GM12878 (cell line): ENCODE results near the gene CCDC66. TPM values are rescaled to one million over a fixed set of nuclear protein-coding genes. Genes with fewer than 3 reads are reported as not detected.

Experiments
- ATAC-seq: fragments of 200-7000 bp; cut with Tn5 transposase; 3 replicates; pipeline ENCODE4 v1.9.1; 2020; ENCODE audit warnings: mild to moderate bottlenecking, moderate library complexity
- BruUV-seq: library from RNA; stranded (reverse); fragments of 400-500 nt; replicated peaks from 2 replicates; lab custom pipeline; 2021; lab: Mats Ljungman, UMichigan
- CTCF ChIA-PET: fragments of 300-600 bp; sonication (Branson Sonifier 250); formaldehyde crosslinking; extraction: SDS; loops from one replicate; lab custom pipeline; 2021; ENCODE audit warnings: inconsistent platforms; lab: Yijun Ruan, JAX
- POLR2A ChIA-PET: fragments of 350-600 bp; formaldehyde crosslinking; extraction: SDS; loops from one replicate; lab custom pipeline; 2021; ENCODE audit warnings: inconsistent platforms; lab: Charles Lee
- RAD21 ChIA-PET: fragments of 300-600 bp; sonication (Branson Sonifier 250); formaldehyde crosslinking; loops from one replicate; lab custom pipeline; 2023; ENCODE audit warnings: antibody characterized with exemption; ENCODE audit not compliant: unreplicated experiment; lab: Charles Lee
- SMC1A ChIA-PET: fragments of 300-600 bp; sonication (Branson Sonifier 250); formaldehyde crosslinking; loops from one replicate; lab custom pipeline; 2023; ENCODE audit not compliant: unreplicated experiment, uncharacterized antibody; lab: Charles Lee
- DNase-seq: peaks from one replicate; pipeline ENCODE4 v3.0.0-alpha.2; 2011; ENCODE audit warnings: low read depth, low spot score
- FAIRE-seq: peaks from 3 replicates; lab custom pipeline; 2011; peaks lifted over from hg19 to GRCh38; lab: Jason Lieb, UNC
- H2AFZ ChIP-seq: 2 replicates; pipeline ENCODE4 v1.6.0; 2011; ENCODE audit warnings: low read depth, low read length, control low read depth; ENCODE audit not compliant: control insufficient read depth
- H3K27ac ChIP-seq: 2 replicates; pipeline ENCODE4 v1.5.1; 2011; ENCODE audit warnings: control low read depth; ENCODE audit not compliant: control insufficient read depth, insufficient read depth
- H3K27me3 ChIP-seq, 2 experiments: replicated peaks in 1 of 2; 2 replicates each; pipeline versions ENCODE4 v1.6.0 to v1.6.1; 2011; ENCODE audit warnings: low read length in 1 of 2; ENCODE audit not compliant: control insufficient read depth in 2 of 2, insufficient read depth in 2 of 2
- H3K36me3 ChIP-seq, 2 experiments: 2 replicates each; pipeline ENCODE4 v1.5.1; 2011; ENCODE audit warnings: low read length in 1 of 2; ENCODE audit not compliant: control insufficient read depth in 2 of 2, insufficient read depth in 2 of 2
- H3K4me1 ChIP-seq: 2 replicates; pipeline ENCODE4 v1.6.1; 2011; ENCODE audit warnings: mild to moderate bottlenecking, low read length, moderate library complexity, mixed read lengths; ENCODE audit not compliant: control insufficient read depth, insufficient read depth
- H3K4me2 ChIP-seq: 2 replicates; pipeline ENCODE4 v1.6.0; 2011; ENCODE audit warnings: control low read depth; ENCODE audit not compliant: control insufficient read depth, insufficient read depth
- H3K4me3 ChIP-seq: fragments of 200-600 bp; sonication (generic); 2 replicates; pipeline ENCODE4 v1.5.1; 2016
- H3K79me2 ChIP-seq: 2 replicates; pipeline ENCODE4 v1.6.0; 2011; ENCODE audit warnings: low read length; ENCODE audit not compliant: control insufficient read depth, insufficient read depth
- H3K9ac ChIP-seq: 2 replicates; pipeline ENCODE4 v1.8.0; 2011; ENCODE audit warnings: low read length, control low read depth, mixed read lengths; ENCODE audit not compliant: control insufficient read depth, insufficient read depth
- H3K9me3 ChIP-seq: replicated peaks from 3 replicates; pipeline ENCODE4 v1.5.1; 2011; ENCODE audit warnings: mild to moderate bottlenecking, low read length; ENCODE audit not compliant: control insufficient read depth, insufficient read depth
- H4K20me1 ChIP-seq: 2 replicates; pipeline ENCODE4 v1.6.0; 2011; ENCODE audit not compliant: control insufficient read depth, insufficient read depth
- ASH2L ChIP-seq: fragments of 300-600, 200-600 bp; sonication (generic); IDR thresholded peaks from 2 replicates; pipeline ENCODE4 v1.6.1; 2017; ENCODE audit warnings: low read depth, mild to moderate bottlenecking, borderline replicate concordance
- CBFB ChIP-seq: IDR thresholded peaks from 2 replicates; pipeline ENCODE4 v1.6.1; 2016; ENCODE audit warnings: antibody characterized with exemption, low read depth
- CBX5 ChIP-seq: sonication (generic); IDR thresholded peaks from 2 replicates; pipeline ENCODE4 v1.6.1; 2016; ENCODE audit warnings: low read depth, moderate library complexity, mild to moderate bottlenecking, inconsistent platforms
- EZH2 ChIP-seq: IDR thresholded peaks from 2 replicates; pipeline ENCODE4 v1.6.1; 2012; ENCODE audit warnings: low read depth, mild to moderate bottlenecking, control low read depth, inconsistent platforms, low read length, borderline replicate concordance; ENCODE audit not compliant: control insufficient read depth
- FOXM1 ChIP-seq: IDR thresholded peaks from 2 replicates; pipeline ENCODE4 v1.6.1; 2012; ENCODE audit warnings: low read depth, mild to moderate bottlenecking, inconsistent platforms, low read length, moderate library complexity
- NBN ChIP-seq: fragments of 450-650 bp; IDR thresholded peaks from 2 replicates; pipeline ENCODE4 v1.6.1; 2016
- NR2C2 ChIP-seq: IDR thresholded peaks from 2 replicates; pipeline ENCODE4 v1.6.1; 2011; ENCODE audit warnings: borderline replicate concordance, low read depth; ENCODE audit not compliant: control insufficient read depth, insufficient read length
- POLR2AphosphoS5 ChIP-seq: IDR thresholded peaks from 2 replicates; pipeline ENCODE4 v1.6.1; 2011; ENCODE audit warnings: mild to moderate bottlenecking, low read length, inconsistent platforms
- STAT3 ChIP-seq: IDR thresholded peaks from 2 replicates; pipeline ENCODE4 v1.6.1; 2011; ENCODE audit warnings: low read depth, low read length, improper control_type of control experiment
- ZSCAN29 ChIP-seq: fragments of 450-650 bp; IDR thresholded peaks from 2 replicates; pipeline ENCODE4 v1.6.1; 2017; ENCODE audit warnings: mild to moderate bottlenecking, moderate library complexity
- WGBS: methylation state at CpG from one replicate; pipeline ENCODE4 v1.1.6; 2016; ENCODE audit warnings: low lambda C conversion rate; ENCODE audit not compliant: insufficient replicate concordance, insufficient coverage; ENCODE audit errors: missing lambda C conversion rate; 5-methylcytosine and 5-hydroxymethylcytosine counted together
- in situ Hi-C: fragments of 300-500 bp; cut with MboI; formaldehyde crosslinking; loops from 9 replicates; pipeline ENCODE4 v1.14.3; 2018; ENCODE audit warnings: mixed read lengths
- intact Hi-C: fragments of 100-400 bp; cut with micrococcal nuclease; formaldehyde crosslinking; loops from one replicate; pipeline ENCODE4 v1.14.2; 2022; ENCODE audit not compliant: unreplicated experiment
- polyA plus RNA-seq, 11 experiments: library from polyadenylated mRNA; depleted of rRNA in 4 of 11; unstranded in 6 of 11; stranded (reverse) in 5 of 11; fragments of >200 nt; fragmentation: Nextera tagmentation in 4 of 11; fragmentation: Illumina TruSeq in 1 of 11; extraction: Ambion mirVana in 4 of 11; extraction: Trizol in 1 of 11; gene quantifications; 1 replicate in 1 of 11; 2 replicates in 10 of 11; pipeline versions ENCODE4 v1.2.1 to v1.2.3, GENCODE V29; 2011 to 2016; ENCODE audit warnings: inconsistent platforms in 2 of 11, missing spikeins in 2 of 11, low read depth in 1 of 11
- total RNA-seq, 4 experiments: library from RNA; depleted of rRNA in 3 of 4; stranded (reverse); fragments of >200 nt in 3 of 4; fragmentation: Illumina TruSeq in 1 of 4; extraction: Trizol in 1 of 4; gene quantifications; 2 replicates each; pipeline versions ENCODE4 v1.2.1 to v1.2.3, GENCODE V29; 2013 to 2021
- TF ChIP-seq, protein P1 (sequence below): fragments of 450-650 bp; IDR thresholded peaks from 2 replicates; pipeline ENCODE4 v1.6.1; 2017; ENCODE audit warnings: mild to moderate bottlenecking, low read depth, inconsistent platforms; ENCODE audit not compliant: poor library complexity, severe bottlenecking
- TF ChIP-seq, protein P2 (sequence below): fragments of 450-650 bp; formaldehyde crosslinking; IDR thresholded peaks from 2 replicates; pipeline ENCODE4 v1.4.0; 2022; ENCODE audit warnings: mild to moderate bottlenecking, moderate library complexity
- TF ChIP-seq, protein P3 (sequence below): fragments of 450-650 bp; IDR thresholded peaks from 2 replicates; pipeline ENCODE4 v1.6.1; 2014; ENCODE audit warnings: mild to moderate bottlenecking

The CCDC66 gene
- total and polyA plus RNA-seq, 10 of the 15 experiments (the other 5 are each of a cell fraction or from before 2014, with no cell fraction given): 9.4 to 31.9 (median 18.1) TPM

DNA sequence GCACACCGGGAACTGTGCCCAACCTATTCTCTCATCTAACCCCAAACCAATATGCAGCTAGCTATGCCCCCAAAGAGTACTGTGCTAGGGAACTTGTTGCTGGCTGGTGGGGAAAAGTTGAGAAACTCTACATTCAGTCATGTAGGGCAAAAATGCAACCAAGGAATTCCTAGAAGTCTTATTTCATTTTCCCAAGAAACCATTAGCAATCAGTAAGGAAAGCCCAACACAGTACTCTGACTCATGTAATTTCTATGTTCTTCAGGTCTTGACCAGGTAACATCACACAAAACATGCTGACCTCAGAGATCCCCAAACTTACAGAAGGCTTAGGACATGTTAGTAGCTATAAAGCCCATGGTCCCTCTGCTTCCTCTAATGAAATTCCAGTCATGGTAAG, 74.0 kb downstream of the CCDC66 start (continued):
- TF ChIP-seq STAT3: no peak
- TF ChIP-seq, protein P1, sequence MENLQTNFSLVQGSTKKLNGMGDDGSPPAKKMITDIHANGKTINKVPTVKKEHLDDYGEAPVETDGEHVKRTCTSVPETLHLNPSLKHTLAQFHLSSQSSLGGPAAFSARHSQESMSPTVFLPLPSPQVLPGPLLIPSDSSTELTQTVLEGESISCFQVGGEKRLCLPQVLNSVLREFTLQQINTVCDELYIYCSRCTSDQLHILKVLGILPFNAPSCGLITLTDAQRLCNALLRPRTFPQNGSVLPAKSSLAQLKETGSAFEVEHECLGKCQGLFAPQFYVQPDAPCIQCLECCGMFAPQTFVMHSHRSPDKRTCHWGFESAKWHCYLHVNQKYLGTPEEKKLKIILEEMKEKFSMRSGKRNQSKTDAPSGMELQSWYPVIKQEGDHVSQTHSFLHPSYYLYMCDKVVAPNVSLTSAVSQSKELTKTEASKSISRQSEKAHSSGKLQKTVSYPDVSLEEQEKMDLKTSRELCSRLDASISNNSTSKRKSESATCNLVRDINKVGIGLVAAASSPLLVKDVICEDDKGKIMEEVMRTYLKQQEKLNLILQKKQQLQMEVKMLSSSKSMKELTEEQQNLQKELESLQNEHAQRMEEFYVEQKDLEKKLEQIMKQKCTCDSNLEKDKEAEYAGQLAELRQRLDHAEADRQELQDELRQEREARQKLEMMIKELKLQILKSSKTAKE: no peak
- TF ChIP-seq, protein P2, sequence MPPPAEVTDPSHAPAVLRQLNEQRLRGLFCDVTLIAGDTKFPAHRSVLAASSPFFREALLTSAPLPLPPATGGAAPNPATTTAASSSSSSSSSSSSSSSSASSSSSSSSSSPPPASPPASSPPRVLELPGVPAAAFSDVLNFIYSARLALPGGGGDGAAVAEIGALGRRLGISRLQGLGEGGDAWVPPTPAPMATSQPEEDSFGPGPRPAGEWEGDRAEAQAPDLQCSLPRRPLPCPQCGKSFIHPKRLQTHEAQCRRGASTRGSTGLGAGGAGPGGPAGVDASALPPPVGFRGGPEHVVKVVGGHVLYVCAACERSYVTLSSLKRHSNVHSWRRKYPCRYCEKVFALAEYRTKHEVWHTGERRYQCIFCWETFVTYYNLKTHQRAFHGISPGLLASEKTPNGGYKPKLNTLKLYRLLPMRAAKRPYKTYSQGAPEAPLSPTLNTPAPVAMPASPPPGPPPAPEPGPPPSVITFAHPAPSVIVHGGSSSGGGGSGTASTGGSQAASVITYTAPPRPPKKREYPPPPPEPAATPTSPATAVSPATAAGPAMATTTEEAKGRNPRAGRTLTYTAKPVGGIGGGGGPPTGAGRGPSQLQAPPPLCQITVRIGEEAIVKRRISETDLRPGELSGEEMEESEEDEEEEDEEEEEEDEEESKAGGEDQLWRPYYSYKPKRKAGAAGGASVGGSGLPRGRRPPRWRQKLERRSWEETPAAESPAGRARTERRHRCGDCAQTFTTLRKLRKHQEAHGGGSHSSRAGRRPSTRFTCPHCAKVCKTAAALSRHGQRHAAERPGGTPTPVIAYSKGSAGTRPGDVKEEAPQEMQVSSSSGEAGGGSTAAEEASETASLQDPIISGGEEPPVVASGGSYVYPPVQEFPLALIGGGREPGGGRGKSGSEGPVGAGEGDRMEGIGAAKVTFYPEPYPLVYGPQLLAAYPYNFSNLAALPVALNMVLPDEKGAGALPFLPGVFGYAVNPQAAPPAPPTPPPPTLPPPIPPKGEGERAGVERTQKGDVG (CRISPR knock-in tag): no peak

DNA sequence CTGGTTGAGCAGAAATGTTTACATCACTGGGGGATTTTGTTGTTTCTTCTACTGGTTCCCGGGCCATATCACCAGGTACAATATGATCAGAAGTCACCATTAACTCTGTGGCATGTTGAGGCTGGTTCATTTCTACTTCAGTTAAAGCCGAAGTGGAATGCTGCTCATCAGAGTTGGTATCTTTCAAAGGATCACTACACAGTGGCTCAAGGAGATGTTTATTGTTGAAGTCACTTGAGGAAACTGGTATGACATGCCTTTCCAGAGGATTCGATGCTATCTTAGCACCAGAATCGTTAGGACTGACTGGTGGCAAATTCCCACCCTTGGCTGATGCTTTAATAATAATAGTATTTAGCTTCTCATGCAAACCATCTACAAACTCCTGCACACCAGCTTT, 76.2 kb downstream of the CCDC66 start:
- H4K20me1 ChIP-seq: no peaks in the 10 kb centered on the region
- no peak overlapping the region for H3K4me3 ChIP-seq
- H2AFZ ChIP-seq: no peak overlapping the region
- TSS peak; percentile 37 for BruUV-seq
- in situ Hi-C loops: no loop called here
- H3K36me3 ChIP-seq: peaks cover 0 to 22% of the 10 kb centered on the region in 2 experiments; a peak in 2 of 4 replicates
- DNase-seq (no peak), FAIRE-seq (no peak), ATAC-seq (no peak)
- RAD21 ChIA-PET: no interaction called here
- no peaks in the 10 kb centered on the region for H3K4me1 ChIP-seq
- H3K9me3 ChIP-seq: no peaks in the 10 kb centered on the region
- no peaks in the 10 kb centered on the region for H3K27me3 ChIP-seq
- no peak overlapping the region for H3K9ac ChIP-seq
- CTCF ChIA-PET: no interaction called here
- no peak overlapping the region for H3K27ac ChIP-seq
- TF ChIP-seq ZSCAN29 (no peak), CBX5 (no peak), FOXM1 (no peak), EZH2 (no peak), NR2C2 (no peak), NBN (no peak), ASH2L (no peak), CBFB (no peak), POLR2AphosphoS5 (no peak)
- TF ChIP-seq, protein P3, sequence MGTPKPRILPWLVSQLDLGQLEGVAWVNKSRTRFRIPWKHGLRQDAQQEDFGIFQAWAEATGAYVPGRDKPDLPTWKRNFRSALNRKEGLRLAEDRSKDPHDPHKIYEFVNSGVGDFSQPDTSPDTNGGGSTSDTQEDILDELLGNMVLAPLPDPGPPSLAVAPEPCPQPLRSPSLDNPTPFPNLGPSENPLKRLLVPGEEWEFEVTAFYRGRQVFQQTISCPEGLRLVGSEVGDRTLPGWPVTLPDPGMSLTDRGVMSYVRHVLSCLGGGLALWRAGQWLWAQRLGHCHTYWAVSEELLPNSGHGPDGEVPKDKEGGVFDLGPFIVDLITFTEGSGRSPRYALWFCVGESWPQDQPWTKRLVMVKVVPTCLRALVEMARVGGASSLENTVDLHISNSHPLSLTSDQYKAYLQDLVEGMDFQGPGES: no peak
- TF ChIP-seq, all 136 proteins: peak for 0
- ChIA-PET POLR2A (no interaction called here), SMC1A (no interaction called here)
- WGBS: 95% methylated on average over 4 of the region's 4 CpGs
- intact Hi-C loops: no loop called here
- H3K79me2 ChIP-seq: no peaks in the 10 kb centered on the region
- no peak overlapping the region for H3K4me2 ChIP-seq
